ENCODE results near the gene G6PC1.

GRCh38 chr17:42944211-42944610 lies 43.6 kb downstream of the G6PC1 start:
- no peak for TF ChIP-seq RCOR1 (IDR thresholded peaks at IDR 0.05; ENCODE audit: insufficient replicate concordance, low read length)
- TF ChIP-seq, protein P1, sequence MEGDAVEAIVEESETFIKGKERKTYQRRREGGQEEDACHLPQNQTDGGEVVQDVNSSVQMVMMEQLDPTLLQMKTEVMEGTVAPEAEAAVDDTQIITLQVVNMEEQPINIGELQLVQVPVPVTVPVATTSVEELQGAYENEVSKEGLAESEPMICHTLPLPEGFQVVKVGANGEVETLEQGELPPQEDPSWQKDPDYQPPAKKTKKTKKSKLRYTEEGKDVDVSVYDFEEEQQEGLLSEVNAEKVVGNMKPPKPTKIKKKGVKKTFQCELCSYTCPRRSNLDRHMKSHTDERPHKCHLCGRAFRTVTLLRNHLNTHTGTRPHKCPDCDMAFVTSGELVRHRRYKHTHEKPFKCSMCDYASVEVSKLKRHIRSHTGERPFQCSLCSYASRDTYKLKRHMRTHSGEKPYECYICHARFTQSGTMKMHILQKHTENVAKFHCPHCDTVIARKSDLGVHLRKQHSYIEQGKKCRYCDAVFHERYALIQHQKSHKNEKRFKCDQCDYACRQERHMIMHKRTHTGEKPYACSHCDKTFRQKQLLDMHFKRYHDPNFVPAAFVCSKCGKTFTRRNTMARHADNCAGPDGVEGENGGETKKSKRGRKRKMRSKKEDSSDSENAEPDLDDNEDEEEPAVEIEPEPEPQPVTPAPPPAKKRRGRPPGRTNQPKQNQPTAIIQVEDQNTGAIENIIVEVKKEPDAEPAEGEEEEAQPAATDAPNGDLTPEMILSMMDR (conservative IDR thresholded peaks at IDR 0.05; ENCODE audit: low read depth, low read length) = no peak
- no peak for TF ChIP-seq CEBPB (IDR thresholded peaks at IDR 0.05; ENCODE audit: low read depth, low read length)
- TF ChIP-seq RFX5 (IDR thresholded peaks at IDR 0.05; ENCODE audit: low read depth, low read length) = no peak
- TF ChIP-seq MXI1 (IDR thresholded peaks at IDR 0.05; ENCODE audit: borderline replicate concordance, low read depth, low read length) = no peak
- no peak for TF ChIP-seq POLR2A (IDR thresholded peaks at IDR 0.05; ENCODE audit: low read depth, low read length)
- no peak for TF ChIP-seq BHLHE40 (IDR thresholded peaks at IDR 0.05; ENCODE audit: low read depth, low read length)
- no peak for TF ChIP-seq MAZ (IDR thresholded peaks at IDR 0.05; ENCODE audit: borderline replicate concordance, low read depth, low read length)
